ENCODE data around the gene TICRR. TPM values are rescaled to one million over a fixed set of nuclear protein-coding genes. Genes with fewer than 3 reads are reported as not detected.

The TICRR gene
- total and polyA plus RNA-seq, 2 of the 8 experiments (the other 6 are each of a cell fraction or from before 2014, with no cell fraction given), result 13.1 to 34.8 TPM

- H3K23ac ChIP-seq (ENCODE audit: insufficient read length), result no peak overlapping the region
- H3K56ac ChIP-seq (replicated peaks; ENCODE audit: insufficient read length, low read depth, low read length), result no peak overlapping the region
- no peak overlapping the region for H2AFZ ChIP-seq (ENCODE audit: low read length)
- CTCF ChIA-PET (ENCODE audit: partially characterized antibody), result interaction anchor here (1.0 kb wide), 1 partner anchor 14 kb away, joined by 3 read pairs; no protein-coding TSS in a partner anchor
- no peak overlapping the region for H4K5ac ChIP-seq (ENCODE audit: insufficient read length, low read depth, low read length)
- H3K23me2 ChIP-seq (ENCODE audit: low read depth, low read length), result no peaks in the 10 kb centered on the region
- no peak overlapping the region for H3K4me2 ChIP-seq (ENCODE audit: insufficient read depth in 1 of 2, low read depth in 2 of 2, low read length in 2 of 2)
- no peak overlapping the region for H2BK12ac ChIP-seq (ENCODE audit: low read depth, low read length)
- no peak overlapping the region for H3K4ac ChIP-seq (replicated peaks; ENCODE audit: insufficient read length, low read depth, low read length)
- POLR2A ChIA-PET (ENCODE audit: partially characterized antibody), result interaction anchor here (2.1 kb wide), 1 partner anchor 10 kb away, joined by 9 read pairs; no protein-coding TSS in a partner anchor
- peaks cover 40 to 78% (median 61%) of the 10 kb centered on the region in 4 experiments for H3K36me3 ChIP-seq (ENCODE audit: control insufficient read depth in 2 of 4, insufficient read depth in 4 of 4, low read length in 3 of 4)
- H2BK20ac ChIP-seq (ENCODE audit: low read length), result no peak overlapping the region
- H4K20me1 ChIP-seq (replicated peaks in 1 of 2; ENCODE audit: control insufficient read depth in 1 of 2, insufficient read depth in 2 of 2, low read length in 2 of 2), result peaks cover 0 to 14% of the 10 kb centered on the region in 2 experiments
- no peaks in the 10 kb centered on the region; the same call in 1 of the 2 replicates for H3K79me1 ChIP-seq (ENCODE audit: low read depth, low read length)
- 84% methylated on average over 10 of the region's 10 CpGs; no CpG with 5 or more reads in 1 of the 2 experiments for WGBS, 2 experiments (ENCODE audit: extremely low coverage in 1 of 2, insufficient coverage in 1 of 2, insufficient read length in 1 of 2, insufficient replicate concordance in 2 of 2, low coverage in 1 of 2, low lambda C conversion rate in 2 of 2, missing lambda C conversion rate in 1 of 2)
- H2BK15ac ChIP-seq (ENCODE audit: low read length), result no peak overlapping the region
- H3K14ac ChIP-seq (ENCODE audit: insufficient read length), result no peak overlapping the region
- H3K27ac ChIP-seq (ENCODE audit: low read depth, low read length), result no peak overlapping the region
- no peaks in the 10 kb centered on the region for H3K4me1 ChIP-seq (replicated peaks in 1 of 4; ENCODE audit: control insufficient read depth in 3 of 4, insufficient read depth in 4 of 4, low read length in 3 of 4)
- H2AK5ac ChIP-seq (ENCODE audit: low read depth, low read length), result no peak overlapping the region
- DNase-seq (ENCODE audit: low read depth in 1 of 2, low spot score in 2 of 2) (no peak), FAIRE-seq (no peak)
- no peak overlapping the region for H3K4me3 ChIP-seq (ENCODE audit: extremely low read depth in 1 of 4, insufficient read depth in 2 of 4, low read depth in 3 of 4, low read length in 4 of 4)
- H3K9ac ChIP-seq (replicated peaks in 1 of 4; ENCODE audit: extremely low read depth in 1 of 4, low read depth in 3 of 4, low read length in 3 of 4), result no peak overlapping the region
- no peak overlapping the region for H4K8ac ChIP-seq (ENCODE audit: extremely low read depth, insufficient read depth, low read length)
- no peak overlapping the region for H2BK120ac ChIP-seq (replicated peaks; ENCODE audit: low read depth, low read length)
- H3K9me3 ChIP-seq (ENCODE audit: insufficient read depth in 2 of 2, low read depth in 1 of 2, low read length in 1 of 2), result peaks cover 14 to 40% of the 10 kb centered on the region in 2 experiments; a peak in 3 of 4 replicates
- H3K18ac ChIP-seq (ENCODE audit: extremely low read depth, low read length), result no peak overlapping the region
- H4K91ac ChIP-seq (replicated peaks; ENCODE audit: insufficient read length, low read length), result no peak overlapping the region
- no peaks in the 10 kb centered on the region for H3K79me2 ChIP-seq (ENCODE audit: control insufficient read depth in 1 of 2, insufficient read depth in 2 of 2, low read length in 2 of 2)
- TF ChIP-seq TBP (IDR thresholded peaks at IDR 0.05; ENCODE audit: low read depth, low read length), result no peak
- 0 out of 2 replicates have a peak, but pooled peaks have one; percentile 27 for TF ChIP-seq POLR2AphosphoS5 (IDR thresholded peaks at IDR 0.05; ENCODE audit: low read depth, low read length)
- TF ChIP-seq RXRA (IDR thresholded peaks at IDR 0.05; ENCODE audit: insufficient read depth, low read depth, low read length), result no peak
- TF ChIP-seq CTBP2 (IDR thresholded peaks at IDR 0.05; ENCODE audit: borderline replicate concordance, insufficient read depth, insufficient read length, low read length), result no peak
- no peak for TF ChIP-seq JUN (IDR thresholded peaks at IDR 0.05; ENCODE audit: low read depth, low read length)
- no peak for TF ChIP-seq SAP30 (IDR thresholded peaks at IDR 0.05; ENCODE audit: insufficient read depth, insufficient replicate concordance, low read length)
- TF ChIP-seq POLR2A (IDR thresholded peaks at IDR 0.05; ENCODE audit: control extremely low read depth in 1 of 2, low read depth in 2 of 2, low read length in 2 of 2), result 0 out of 3 replicates have a peak, but pooled peaks of 1 of the 2 experiments have one; percentile 34
- TF ChIP-seq CREB1 (IDR thresholded peaks at IDR 0.05), result no peak
- no peaks in the 10 kb centered on the region; a peak in 1 of 7 replicates for H3K27me3 ChIP-seq (replicated peaks in 1 of 4; ENCODE audit: control insufficient read depth in 3 of 4, extremely low read depth in 1 of 4, insufficient read depth in 3 of 4, low read length in 3 of 4)
- no peak overlapping the region for H2BK5ac ChIP-seq (ENCODE audit: low read depth, low read length)
Measured at GRCh38 chr15:89631902-89632264, 56.6 kb downstream of the TICRR start.
